A172 (cell line): Measurements from ENCODE around the gene MAML3. TPM values are rescaled to one million over a fixed set of nuclear protein-coding genes. Genes with fewer than 3 reads are reported as not detected.

Source experiments
- DNase-seq: peaks from one replicate; pipeline ENCODE4 v3.0.0-alpha.2; 2015; ENCODE audit warnings: low spot score
- total RNA-seq: library from RNA; depleted of rRNA; stranded (reverse); fragments of >200 nt; shearing (Covaris generic); gene quantifications from 2 replicates; pipeline ENCODE4 v1.2.3, GENCODE V29; 2014

The MAML3 gene
- total RNA-seq, 1 experiment from 2014 or later = 0.07 TPM

DNA sequence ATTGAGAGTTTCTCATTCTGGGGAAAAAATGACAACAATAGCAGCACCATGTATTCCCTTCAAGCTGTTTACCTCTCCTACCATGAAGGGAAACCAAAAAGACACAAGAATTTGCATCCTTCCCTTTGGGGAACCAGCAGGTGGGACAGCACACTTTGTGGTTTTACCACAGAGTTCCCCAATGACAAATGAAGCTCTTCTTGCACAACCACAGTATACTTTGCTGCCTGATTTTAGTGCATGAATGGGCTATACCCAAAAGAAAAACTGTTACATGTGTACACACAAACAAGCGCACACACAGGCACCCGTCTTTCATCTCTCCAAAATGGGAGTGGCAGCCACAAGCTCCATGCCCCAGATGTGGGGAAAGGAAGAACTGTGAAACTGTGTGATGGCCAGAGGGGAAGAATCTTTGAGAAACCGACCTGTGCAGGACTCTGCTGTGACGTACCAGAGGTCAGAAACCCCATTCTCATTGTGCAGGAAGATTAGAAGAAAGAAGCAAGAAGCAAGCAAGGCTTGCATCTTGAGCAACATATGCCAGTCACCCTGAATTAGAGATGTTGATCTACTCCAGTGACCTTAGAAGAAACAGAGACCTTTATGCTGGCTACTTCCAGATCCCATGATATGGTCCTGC lies 2.7 kb upstream of the MAML3 start:
- DNase-seq = no peak

DNA sequence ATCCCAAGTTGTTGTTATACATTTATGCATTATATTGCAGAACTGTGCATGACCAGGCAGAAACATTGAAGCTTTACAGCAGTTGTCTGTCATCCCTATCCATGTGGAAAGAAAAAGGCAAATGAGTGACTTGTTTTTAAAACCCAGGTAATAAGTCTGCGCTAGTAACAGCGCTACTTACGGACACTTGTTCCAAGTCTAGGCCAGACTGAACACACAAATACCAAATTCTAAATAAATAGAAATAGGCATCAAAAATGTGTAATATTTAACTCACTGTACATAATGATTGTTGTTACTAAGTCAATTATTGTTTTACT lies 548 bp upstream of the MAML3 start:
- DNase-seq = no peak

DNA sequence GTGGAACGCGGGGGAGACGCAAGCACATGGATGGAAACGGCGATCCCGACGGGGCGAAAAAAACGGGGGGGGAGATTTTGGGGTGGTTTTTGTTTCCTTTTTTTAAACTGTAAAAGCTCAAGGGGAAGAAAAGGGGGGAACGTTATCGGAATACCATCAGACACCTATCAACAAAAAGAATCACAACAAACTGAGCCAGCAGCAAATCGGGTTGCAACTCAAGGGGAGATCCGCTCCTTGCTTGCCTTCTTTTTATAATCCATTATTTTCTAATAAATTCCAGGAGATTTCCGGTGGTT lies 616 bp downstream of the MAML3 start:
- DNase-seq = no peak

DNA sequence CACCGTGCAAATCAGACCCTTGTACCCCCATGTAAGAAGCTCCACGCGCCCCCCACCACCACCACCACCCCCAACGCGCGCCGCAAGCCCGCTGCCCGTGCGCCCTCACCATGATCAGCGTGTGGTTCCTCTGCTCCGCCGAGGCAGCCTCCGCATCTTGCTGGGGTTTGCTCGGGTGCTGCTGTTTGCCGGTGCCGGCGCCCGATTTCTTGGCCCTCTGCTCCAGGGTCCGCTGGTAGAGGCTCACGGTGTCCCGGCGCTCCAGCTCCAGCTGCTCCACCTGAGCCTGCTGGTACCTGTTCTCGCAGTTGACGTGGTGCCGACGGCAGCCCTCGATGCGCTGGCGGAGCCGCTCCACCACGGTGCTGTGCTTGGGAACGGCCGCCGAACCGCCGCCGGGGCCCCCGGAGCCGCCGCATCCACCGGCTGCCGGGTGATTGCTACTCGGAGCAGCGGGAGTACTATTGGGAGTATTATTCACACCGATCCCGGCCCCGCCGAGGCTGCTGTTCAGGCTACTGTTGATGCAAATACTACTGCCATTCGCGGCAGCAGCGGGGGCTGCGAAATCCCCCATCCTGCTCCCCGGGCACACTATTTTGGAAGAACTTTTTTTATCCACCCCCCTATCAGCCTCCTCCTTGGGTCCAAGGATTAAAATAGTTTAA lies 1.1 kb downstream of the MAML3 start:
- DNase-seq = no peak

DNA sequence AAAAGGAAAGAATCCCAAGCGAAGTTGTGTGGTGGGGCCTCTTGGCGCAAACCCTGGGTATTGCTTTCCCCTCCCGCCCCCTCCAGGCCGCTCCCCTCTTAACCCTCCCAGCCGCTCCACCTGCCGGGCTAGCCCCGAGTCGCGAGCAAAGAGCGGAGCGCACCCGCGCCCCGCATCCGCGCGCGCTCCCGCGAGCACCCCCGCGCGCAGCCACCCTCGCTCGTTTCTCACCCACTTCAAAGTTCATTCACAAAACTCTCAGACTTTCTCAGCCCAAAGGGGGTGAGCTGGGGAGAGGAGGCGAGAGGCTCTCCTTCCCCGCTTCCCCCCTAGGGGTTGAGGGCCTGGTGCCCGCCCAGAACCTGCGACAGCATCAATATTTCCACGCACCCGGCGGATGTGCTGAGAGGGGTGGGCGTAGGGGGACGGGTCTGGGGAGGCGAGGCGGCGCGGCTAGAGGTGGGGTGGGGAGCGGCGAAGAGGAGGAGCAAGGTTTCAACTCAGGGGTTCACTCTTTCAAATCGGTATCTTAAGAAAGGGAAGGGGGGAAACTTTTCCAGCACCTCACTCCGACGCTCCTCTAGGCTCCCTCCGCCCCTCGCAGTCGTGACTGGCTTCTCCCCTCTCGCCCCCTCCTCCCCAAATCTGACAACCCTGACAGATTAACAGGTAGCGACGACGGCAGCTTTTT lies 1.8 kb downstream of the MAML3 start:
- DNase-seq = no peak

DNA sequence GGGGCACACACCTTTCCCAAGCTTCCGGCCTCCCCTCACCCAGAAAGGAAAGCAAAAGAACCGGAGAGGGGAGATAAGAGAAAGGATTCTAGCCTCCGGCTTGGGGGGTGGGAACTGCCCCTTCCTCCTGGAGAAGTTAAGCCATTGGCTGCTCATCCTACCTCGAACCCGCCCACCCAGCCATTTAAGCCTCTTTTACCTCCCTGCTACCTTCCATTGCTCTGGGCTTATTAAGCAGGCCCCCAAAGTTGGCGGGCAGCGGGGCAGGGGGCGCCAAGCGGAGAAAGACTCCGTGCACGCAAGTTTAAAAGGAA lies 2.3 kb downstream of the MAML3 start:
- DNase-seq = peak; percentile 60

DNA sequence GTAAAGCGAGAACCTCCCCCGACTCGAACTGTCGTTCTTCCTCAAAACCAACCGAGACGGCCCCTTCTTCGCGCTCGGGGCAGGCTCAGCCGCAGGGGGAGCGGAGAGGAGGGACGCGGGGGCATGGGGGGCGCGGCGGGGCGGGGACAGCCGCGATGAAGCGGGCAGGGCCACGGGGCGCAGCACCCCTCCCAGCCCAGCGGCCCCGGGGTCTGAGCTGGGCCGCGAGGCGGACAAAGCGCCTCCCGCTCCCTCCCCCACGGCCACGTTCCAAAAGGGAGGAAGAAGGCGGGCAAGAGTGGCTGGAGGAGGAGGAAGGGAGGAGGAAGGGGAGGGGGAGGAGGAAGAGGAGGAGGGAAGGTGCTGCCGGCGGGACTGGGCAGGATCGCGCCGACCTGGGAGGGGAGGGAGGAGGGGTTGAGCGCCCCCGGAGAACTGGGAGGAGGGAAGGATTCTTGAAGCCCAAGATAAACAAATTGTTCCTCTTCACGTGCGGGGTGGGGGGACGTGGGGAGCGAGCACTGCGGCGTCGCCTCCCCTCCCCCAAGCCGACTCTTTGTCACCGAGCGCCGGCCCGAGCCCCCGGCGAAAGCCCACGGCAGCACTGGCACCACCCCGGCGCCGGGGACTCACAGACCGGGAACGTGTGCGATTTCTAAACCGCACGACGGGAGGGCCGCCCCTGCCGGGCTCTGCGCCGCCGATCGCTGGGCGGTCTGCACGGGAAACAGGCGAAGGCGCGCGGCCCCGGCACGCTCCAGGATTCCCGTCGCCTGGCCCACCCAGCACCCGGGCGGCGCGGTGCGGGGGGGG lies 2.9 kb downstream of the MAML3 start:
- DNase-seq = peak; percentile 80

DNA sequence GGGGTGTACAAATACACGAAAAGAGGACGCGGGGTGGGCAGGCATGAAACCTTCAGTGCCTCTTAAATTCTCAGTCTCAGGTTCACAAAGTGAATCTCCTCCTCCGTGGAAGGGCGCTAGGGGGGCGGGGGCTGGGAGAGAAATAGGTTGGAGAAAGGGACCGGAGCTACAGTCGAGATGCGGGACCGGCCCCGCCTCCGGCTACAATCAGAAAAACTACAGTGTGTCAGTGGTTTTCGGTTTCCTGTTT lies 3.4 kb downstream of the MAML3 start:
- DNase-seq = peak; percentile 82

DNA sequence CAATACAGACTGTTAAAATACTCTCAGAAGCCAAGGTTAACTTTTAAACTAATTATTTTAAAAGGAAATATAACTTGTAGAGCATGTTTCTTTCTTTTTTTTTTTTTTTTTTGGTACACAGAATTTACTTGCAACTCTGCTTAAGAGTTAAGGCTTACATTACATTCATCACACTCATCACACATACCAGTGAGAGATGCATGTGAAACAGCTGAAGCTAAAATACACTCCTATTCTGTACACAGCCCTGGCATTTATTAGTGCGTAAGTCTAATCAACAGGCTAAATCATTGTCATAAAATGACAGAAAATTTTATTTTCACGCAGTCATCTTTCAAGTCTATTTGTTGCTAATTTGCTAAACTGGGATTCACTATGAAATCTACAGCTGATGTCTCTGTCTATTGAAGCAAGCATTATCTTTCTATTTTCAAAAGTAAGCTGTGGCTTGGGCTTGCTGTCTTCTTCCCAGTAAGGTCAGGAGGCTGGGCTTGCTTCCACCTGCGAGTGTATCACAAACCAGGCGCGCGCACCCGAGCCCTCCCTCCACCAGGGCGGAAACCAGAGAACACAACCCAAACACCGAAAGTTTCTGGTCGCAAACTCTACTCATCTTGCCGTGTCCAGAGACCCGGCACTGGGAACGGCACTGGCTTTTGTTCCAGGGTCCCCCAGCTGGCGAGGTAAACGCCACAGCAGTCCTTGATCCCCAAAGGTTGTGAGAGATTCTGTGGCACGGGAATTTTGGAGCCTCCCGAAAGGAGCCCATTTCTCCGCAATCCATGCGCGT lies 3.9 kb downstream of the MAML3 start:
- peak; percentile 41 for DNase-seq

DNA sequence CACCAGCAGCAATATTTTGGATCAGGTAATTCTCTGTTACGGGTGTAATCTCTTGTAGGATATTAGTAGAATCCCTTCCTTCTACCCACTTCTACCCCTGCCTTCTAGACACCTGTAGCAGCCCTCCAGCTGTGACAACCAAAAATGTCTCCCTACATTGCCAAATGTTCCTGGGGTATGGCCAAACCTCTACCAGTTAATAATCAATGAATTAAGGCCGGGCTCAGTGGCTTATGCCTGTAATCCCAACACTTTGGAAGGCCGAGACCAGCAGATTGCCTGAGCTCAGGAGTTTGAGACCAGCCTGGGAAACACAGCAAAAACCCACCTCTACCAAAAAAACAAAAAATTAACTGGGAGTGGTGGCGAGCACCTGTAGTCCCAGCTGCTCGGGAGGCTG lies 9.9 kb downstream of the MAML3 start:
- DNase-seq = no peak

DNA sequence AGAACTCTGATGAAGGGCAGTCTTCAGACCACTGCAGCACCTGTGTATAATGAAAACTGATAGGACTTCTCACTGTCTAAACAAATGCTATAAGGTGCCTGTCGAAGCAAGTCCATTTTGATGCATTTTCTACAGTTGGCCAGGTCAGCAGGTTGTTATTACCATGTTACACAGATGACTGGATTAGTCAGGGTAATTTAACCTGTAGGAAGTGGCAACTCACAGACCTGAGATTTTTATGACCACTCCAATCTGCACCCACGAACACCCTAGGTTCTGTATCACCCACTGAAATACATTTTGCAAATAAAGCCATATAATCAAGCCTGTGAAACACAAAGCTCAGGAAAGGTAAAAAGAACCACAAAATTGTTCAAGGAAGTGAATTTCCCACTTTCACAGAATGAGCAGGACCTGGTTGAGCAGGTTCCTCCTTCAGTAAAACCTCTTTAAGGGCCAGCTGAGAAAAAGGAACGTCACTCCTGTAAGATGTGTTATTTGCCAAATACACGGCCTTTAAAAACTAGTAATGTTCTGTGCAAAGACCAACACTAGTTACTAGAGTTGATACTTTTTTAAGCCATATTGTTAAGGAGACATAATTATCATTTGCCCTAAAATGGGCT lies 12.7 kb downstream of the MAML3 start:
- no peak for DNase-seq

DNA sequence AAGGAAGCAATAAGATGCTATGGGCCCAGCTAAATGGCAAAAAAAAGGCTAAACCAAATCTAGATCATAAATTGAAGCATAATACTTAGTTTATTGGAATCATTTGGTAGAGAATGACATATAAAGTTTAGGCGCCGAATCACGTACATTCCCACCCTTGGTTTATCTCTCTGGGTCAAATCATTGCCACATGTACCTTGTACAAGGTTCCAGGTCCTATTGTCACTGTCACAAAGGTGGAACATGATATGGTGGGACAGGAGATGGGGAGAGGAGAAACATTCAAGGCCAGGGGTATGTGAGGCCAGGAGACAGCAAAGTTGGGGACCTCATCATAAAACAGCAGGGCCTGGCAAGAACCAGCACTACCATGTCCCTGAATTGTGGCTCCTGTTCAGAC lies 13.4 kb downstream of the MAML3 start:
- DNase-seq = no peak

DNA sequence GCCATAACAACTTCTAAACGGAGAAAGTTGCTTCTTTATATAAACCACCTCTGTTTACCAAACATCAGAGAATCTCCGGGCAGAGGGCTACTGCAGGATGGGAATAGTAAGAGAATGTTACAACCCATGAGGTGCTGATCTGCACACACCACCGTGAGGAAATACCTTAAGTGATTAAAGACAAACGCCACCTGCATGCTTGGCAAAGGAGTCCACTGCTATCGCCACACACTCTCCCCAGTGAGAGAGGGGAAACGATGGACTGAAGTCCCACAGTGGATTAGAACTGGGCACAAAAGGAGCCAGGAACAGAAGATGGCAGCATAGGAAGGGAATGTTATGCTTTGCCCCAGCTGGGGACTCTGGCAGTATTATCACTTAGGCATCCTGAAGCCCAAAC lies 15.6 kb downstream of the MAML3 start:
- DNase-seq = no peak

DNA sequence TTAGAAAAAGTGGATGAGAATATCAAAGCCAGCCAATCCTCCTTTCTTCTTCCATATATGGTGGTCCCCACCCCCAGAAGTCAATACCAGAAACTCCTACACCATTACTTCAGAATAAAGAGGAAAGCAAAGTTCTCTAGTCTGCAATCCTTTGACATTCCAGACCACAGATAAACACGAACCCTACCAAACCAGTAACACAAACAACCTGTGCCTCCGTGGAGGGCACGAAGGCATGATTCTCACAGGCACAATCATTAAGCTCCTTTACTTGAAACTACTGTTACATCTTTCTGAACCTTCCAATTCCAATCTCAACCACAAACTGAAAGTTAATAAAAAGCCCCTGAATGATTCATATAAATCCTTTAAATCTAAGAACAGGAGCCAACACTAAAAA lies 16.3 kb downstream of the MAML3 start:
- no peak for DNase-seq

DNA sequence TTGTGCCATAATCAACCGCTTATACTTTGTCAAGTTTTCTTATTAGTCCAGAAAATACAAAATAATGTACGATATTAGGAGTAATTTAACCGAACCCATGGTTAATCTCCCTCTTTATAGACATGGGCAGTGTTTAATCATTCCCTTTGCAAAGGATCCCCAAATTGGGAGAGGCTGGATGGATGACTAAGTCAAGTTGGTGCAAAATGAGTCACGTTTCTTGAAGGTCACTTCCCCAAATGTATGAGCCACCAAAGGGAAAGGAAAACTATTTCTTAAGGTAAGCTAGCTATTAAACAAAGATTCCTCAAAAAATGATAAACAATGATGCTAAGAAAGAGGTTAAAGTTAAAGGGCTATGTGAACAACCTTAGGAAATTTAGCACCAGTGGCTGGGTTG lies 17.5 kb downstream of the MAML3 start:
- DNase-seq = peak; percentile 48

DNA sequence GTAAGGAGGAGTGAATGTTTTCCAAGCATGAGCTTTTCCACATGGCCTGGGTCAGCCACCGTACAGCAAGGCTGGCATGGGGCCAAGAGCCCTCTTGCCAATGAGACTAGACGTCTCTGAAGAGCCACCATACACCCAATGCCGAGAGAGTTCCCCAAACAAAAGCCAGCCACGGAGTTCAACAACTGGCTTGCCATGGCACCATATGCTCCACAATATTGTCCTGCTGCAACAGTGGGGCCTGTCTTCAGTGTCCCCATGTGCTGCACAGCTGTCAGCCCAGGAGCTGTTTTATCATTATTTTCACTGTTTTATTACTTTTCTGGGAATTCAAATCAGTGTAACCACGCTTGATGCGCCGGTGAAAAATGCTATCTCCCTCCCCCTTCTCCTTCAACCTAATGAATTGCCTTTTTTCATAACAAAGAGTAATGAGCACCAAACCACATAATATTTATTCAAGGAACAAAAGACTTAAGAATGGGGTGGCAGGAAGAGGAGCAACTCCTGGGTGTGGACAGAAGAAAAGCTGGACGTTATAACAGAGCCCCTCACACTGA lies 18.4 kb downstream of the MAML3 start:
- DNase-seq = no peak

DNA sequence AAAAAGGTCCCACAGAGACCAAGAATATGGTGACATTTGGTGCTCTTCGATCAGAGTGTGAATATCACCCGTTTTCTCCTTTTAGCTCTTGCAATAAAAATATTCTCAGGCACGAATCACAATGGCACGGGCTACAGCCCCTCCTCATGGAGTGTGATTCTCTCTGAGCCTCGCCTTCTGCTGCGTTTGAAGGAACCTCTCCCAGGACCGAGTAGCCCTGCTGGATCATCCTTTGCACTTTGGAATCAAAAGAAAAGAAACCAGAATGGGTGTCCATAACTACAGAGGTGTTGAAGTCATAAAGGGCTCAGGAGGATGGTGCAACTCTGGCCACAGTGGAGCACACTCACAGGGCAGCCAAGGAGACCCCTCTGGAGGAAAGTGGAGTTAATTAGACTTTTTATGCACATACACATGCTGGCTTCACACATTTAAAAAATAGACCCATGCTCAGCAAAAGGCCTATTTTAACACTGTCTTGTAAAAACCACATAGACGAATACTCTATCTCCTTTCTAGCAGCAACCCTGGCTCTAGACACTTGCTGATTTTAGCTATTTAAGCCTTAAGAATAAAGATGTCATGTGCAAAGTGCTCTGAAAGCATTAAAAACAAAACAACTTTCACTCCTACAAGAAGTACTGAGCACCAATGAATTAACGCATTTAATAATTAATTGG lies 19.1 kb downstream of the MAML3 start:
- DNase-seq = no peak

DNA sequence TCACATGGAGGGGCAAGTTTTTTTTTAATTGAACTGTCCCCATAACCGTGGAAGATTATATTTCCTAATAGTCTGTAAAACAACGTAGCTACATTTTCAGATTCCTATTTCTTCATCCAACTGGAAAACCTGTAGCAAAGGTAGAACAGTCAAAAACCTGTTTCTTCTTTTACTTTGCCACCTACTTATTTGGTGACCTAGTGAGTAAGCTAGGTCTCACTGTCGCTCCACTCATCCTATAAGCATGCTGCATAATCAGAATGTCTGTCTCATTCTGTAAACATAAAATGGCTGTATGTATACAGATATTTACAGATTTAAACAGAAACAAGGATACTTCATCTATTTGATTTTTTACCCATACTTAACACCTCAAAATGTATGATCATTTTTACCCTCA lies 20.4 kb downstream of the MAML3 start:
- DNase-seq = no peak

DNA sequence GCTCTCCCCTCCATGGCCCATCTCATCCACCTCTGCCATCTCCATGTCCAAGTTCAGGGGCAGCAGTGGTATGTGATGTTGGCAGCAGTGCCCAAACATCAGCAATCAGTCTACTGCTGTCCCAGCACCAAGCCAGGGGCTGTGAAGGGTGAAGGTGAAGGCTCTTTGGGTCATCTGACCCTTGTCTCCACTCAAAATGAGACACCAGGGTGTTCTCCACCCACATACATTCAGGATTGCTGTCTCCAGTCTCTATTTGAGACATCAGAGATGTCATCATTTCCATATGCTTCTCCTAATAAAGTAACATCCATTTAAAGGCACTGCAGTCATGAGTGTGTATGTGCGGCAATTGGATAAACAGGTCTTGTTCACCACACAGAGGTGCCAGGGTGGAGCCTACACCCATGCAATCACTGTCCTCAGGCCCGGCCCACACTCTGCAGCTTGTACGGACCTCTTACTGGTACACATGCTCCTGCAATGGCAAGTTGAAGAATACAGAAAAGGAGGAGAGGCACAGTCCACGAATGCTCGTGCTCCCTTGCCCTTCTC lies 22.2 kb downstream of the MAML3 start:
- no peak for DNase-seq

DNA sequence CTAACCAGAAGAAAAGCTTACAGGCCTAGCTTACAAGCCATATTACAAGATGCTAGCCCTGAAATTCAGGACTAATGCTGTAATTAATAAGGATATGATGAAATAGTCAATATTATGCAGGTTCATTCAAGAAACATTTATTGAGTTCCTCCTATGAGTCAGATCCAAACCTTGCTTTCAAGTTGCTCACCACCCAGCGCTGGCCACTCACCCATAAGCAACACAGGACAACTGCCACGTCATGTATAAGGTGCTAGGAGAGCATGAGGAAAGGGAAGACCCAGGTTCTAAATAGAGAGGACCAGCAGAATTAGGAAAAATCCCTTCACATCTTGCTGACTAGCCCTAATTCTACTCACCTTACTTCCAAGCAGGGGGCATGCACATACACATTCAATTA lies 23.3 kb downstream of the MAML3 start:
- DNase-seq = no peak

DNA sequence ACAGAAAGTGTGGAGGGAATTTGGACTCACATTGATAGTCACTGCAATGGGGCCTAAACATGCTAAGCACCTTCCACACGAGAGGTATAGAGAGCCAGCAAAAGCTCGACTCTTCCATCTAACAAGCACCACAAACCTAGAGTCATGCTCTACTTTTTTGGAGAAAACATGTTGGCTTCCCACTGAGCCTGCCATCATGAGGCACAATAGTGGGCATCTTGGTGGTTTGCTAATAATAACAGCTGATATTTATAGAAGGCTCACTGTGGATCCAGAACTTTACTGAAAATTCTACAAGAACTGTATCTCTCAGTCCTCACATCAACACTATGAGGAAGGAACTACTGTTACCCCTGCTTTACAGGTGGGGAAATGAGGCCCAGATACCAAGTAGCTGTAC lies 26.6 kb downstream of the MAML3 start:
- no peak for DNase-seq
